ENCODE results near the gene PDE9A. TPM values are rescaled to one million over a fixed set of nuclear protein-coding genes. Genes with fewer than 3 reads are reported as not detected.

The PDE9A gene
- total and polyA plus RNA-seq, 2 donors (not counting 1 experiment from before 2014, with no cell fraction given), result 0.34 to 5.8 TPM

DNA sequence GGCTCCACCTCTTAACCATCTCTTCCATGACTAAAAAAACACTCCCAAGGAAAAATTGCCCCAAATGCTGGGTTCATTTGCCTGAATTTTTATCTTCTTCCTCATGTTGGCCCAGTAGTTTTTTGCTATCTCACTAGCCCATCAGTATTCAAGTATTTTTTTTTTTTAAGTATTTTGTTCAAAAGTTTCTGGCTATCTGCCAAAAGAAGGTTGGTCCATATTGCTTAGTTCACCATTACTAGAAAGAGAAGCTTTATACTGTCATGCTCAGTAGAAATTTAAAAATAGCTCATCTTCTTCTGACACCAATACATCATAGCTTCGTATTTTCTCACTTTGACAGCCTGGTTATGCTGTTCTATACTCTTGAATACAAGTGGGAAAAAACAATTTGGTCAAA is 41.0 kb upstream of the PDE9A start:
- POLR2A ChIA-PET, result no interaction called here
- no peaks in the 10 kb centered on the region for H3K27me3 Mint-ChIP-seq
- H3K79me2 ChIP-seq (ENCODE audit: control insufficient read depth, insufficient read depth, low read length), result no peaks in the 10 kb centered on the region
- H3K27me3 ChIP-seq (replicated peaks in 1 of 4; ENCODE audit: control extremely low read depth in 1 of 4, control insufficient read depth in 3 of 4, insufficient read depth in 4 of 4, low read length in 3 of 4), result peaks cover 0 to 18% (median 8%) of the 10 kb centered on the region in 4 experiments
- H3K4me1 Mint-ChIP-seq, result peaks cover 9% of the 10 kb centered on the region
- no peak overlapping the region for H3K4me3 Mint-ChIP-seq
- no peak for DNase-seq
- H3K9me3 ChIP-seq (ENCODE audit: control extremely low read depth in 1 of 3, control insufficient read depth in 2 of 3, insufficient read depth in 1 of 3, low read length in 2 of 3), result peaks cover 0 to 22% (median 3%) of the 10 kb centered on the region in 3 donors
- no peak overlapping the region for H3K9ac ChIP-seq (ENCODE audit: low read length)
- H3K36me3 ChIP-seq (replicated peaks in 1 of 2; ENCODE audit: control extremely low read depth in 1 of 2, control insufficient read depth in 1 of 2, extremely low read depth in 1 of 2, insufficient read depth in 2 of 2, low read length in 1 of 2), result no peaks in the 10 kb centered on the region
- ATAC-seq (ENCODE audit: low read depth), result no peak
- H4K20me1 ChIP-seq (ENCODE audit: control insufficient read depth, insufficient read depth, low read length, poor library complexity, severe bottlenecking), result no peaks in the 10 kb centered on the region
- H3K4me2 ChIP-seq (replicated peaks; ENCODE audit: low read depth, low read length, poor library complexity, severe bottlenecking), result no peak overlapping the region
- H3K27ac Mint-ChIP-seq, result no peak overlapping the region
- WGBS (ENCODE audit: insufficient coverage), result no CpG with 5 or more reads among the region's 1 CpG
- CTCF ChIA-PET, result no interaction called here
- H2AFZ ChIP-seq (ENCODE audit: insufficient read depth, low read depth, low read length, poor library complexity, severe bottlenecking), result no peak overlapping the region
- intact Hi-C loops (cut with micrococcal nuclease), result no loop called here
- H3K27ac ChIP-seq (ENCODE audit: low read length in 2 of 2), result no peak overlapping the region
- H3K9me3 Mint-ChIP-seq (ENCODE audit: insufficient read depth), result peaks cover 6% of the 10 kb centered on the region
- no peak for TF ChIP-seq EZH2 (IDR thresholded peaks at IDR 0.05; ENCODE audit: borderline replicate concordance, insufficient read depth, low read depth, low read length, poor library complexity, severe bottlenecking)
- TF ChIP-seq, protein P1, sequence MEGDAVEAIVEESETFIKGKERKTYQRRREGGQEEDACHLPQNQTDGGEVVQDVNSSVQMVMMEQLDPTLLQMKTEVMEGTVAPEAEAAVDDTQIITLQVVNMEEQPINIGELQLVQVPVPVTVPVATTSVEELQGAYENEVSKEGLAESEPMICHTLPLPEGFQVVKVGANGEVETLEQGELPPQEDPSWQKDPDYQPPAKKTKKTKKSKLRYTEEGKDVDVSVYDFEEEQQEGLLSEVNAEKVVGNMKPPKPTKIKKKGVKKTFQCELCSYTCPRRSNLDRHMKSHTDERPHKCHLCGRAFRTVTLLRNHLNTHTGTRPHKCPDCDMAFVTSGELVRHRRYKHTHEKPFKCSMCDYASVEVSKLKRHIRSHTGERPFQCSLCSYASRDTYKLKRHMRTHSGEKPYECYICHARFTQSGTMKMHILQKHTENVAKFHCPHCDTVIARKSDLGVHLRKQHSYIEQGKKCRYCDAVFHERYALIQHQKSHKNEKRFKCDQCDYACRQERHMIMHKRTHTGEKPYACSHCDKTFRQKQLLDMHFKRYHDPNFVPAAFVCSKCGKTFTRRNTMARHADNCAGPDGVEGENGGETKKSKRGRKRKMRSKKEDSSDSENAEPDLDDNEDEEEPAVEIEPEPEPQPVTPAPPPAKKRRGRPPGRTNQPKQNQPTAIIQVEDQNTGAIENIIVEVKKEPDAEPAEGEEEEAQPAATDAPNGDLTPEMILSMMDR (IDR thresholded peaks at IDR 0.05), result no peak
- H3K4me3 ChIP-seq (ENCODE audit: control extremely low read depth in 1 of 5, extremely low read depth in 1 of 5, insufficient read depth in 1 of 5, low read depth in 2 of 5, low read length in 4 of 5), result no peak overlapping the region
- H3K4me1 ChIP-seq (ENCODE audit: control insufficient read depth in 2 of 2, insufficient read depth in 2 of 2, low read length in 2 of 2), result peaks cover 4 to 14% of the 10 kb centered on the region in 2 donors

DNA sequence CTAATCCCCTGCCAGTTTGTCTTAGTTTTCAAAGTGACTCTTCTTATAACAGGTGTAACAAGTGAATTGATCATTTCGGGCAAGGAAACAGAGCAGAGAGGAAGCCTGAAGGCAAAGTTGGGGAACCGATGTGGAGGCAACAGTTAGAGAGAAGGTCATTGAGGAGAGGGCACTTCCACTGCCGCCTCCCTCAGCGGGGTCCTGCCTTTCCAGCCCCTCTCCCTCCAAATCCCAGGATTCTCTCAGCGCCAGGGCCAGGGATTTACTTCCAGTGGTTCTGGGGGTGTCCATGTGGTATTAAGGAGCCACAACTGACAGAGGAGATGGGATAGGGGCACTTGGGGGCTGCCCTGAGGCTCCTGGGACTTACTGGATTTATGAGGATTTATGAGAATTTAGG is 39.7 kb upstream of the PDE9A start:
- WGBS (ENCODE audit: insufficient coverage), result 100% methylated on average over 2 of the region's 5 CpGs
- Histone ChIP-seq H3K79me2 (ENCODE audit: control insufficient read depth, insufficient read depth, low read length) (no peaks in the 10 kb centered on the region), H3K9ac (ENCODE audit: low read length) (no peak overlapping the region), H3K27me3 (replicated peaks in 1 of 4; ENCODE audit: control extremely low read depth in 1 of 4, control insufficient read depth in 3 of 4, insufficient read depth in 4 of 4, low read length in 3 of 4) (peaks cover 0 to 19% (median 11%) of the 10 kb centered on the region in 4 experiments), H3K27ac (ENCODE audit: low read length in 2 of 2) (no peak overlapping the region), H2AFZ (ENCODE audit: insufficient read depth, low read depth, low read length, poor library complexity, severe bottlenecking) (no peak overlapping the region), H4K20me1 (ENCODE audit: control insufficient read depth, insufficient read depth, low read length, poor library complexity, severe bottlenecking) (no peaks in the 10 kb centered on the region), H3K36me3 (replicated peaks in 1 of 2; ENCODE audit: control extremely low read depth in 1 of 2, control insufficient read depth in 1 of 2, extremely low read depth in 1 of 2, insufficient read depth in 2 of 2, low read length in 1 of 2) (no peaks in the 10 kb centered on the region), H3K4me3 (ENCODE audit: control extremely low read depth in 1 of 5, extremely low read depth in 1 of 5, insufficient read depth in 1 of 5, low read depth in 2 of 5, low read length in 4 of 5) (no peak overlapping the region), H3K4me2 (replicated peaks; ENCODE audit: low read depth, low read length, poor library complexity, severe bottlenecking) (no peak overlapping the region), H3K4me1 (ENCODE audit: control insufficient read depth in 2 of 2, insufficient read depth in 2 of 2, low read length in 2 of 2) (peaks cover 4 to 14% of the 10 kb centered on the region in 2 donors), H3K9me3 (ENCODE audit: control extremely low read depth in 1 of 3, control insufficient read depth in 2 of 3, insufficient read depth in 1 of 3, low read length in 2 of 3) (peaks cover 0 to 22% (median 3%) of the 10 kb centered on the region in 3 donors)
- Mint-ChIP-seq H3K4me3 (no peak overlapping the region), H3K27me3 (peaks cover 12% of the 10 kb centered on the region), H3K9me3 (ENCODE audit: insufficient read depth) (peaks cover 4% of the 10 kb centered on the region), H3K4me1 (peaks cover 9% of the 10 kb centered on the region), H3K27ac (no peak overlapping the region)
- CTCF ChIA-PET, result no interaction called here
- POLR2A ChIA-PET, result no interaction called here
- intact Hi-C loops (cut with micrococcal nuclease), result no loop called here
- no peak for DNase-seq
- no peak for TF ChIP-seq EZH2 (IDR thresholded peaks at IDR 0.05; ENCODE audit: borderline replicate concordance, insufficient read depth, low read depth, low read length, poor library complexity, severe bottlenecking)
- TF ChIP-seq, protein P1 (IDR thresholded peaks at IDR 0.05), result no peak
- no peak for ATAC-seq (ENCODE audit: low read depth)
